Measurements from ENCODE around the gene CD209. TPM values are rescaled to one million over a fixed set of nuclear protein-coding genes. Genes with fewer than 3 reads are reported as not detected.
"Not testable (repeated sequence)": the region's sequence is repeated elsewhere in the genome, so short reads cannot be mapped to it uniquely, and the experiment has no call there.

The CD209 gene
- total RNA-seq, 2 donors from 2014 or later: 6.8 to 14.2 TPM

GRCh38 chr19:7769171-7769570, 21.8 kb upstream of the CD209 start:
- H3K9me3 ChIP-seq: no peaks in the 10 kb centered on the region
- H3K27ac ChIP-seq: no peak overlapping the region
- ATAC-seq (ENCODE audit: insufficient number of reproducible peaks, low FRiP score, low read depth) (no peak), DNase-seq (ENCODE audit: low spot score) (no peak)
- TF ChIP-seq CTCF (IDR thresholded peaks at IDR 0.05): no peak
- H3K27me3 ChIP-seq (replicated peaks; ENCODE audit: insufficient read depth): no peaks in the 10 kb centered on the region
- H3K36me3 ChIP-seq: no peaks in the 10 kb centered on the region
- no peak overlapping the region for H3K4me3 ChIP-seq
- no peaks in the 10 kb centered on the region for H3K4me1 ChIP-seq (ENCODE audit: control insufficient read depth in 1 of 2, low read depth in 2 of 2)

GRCh38 chr19:7767487-7767886, 20.2 kb upstream of the CD209 start:
- Histone ChIP-seq H3K27ac (no peak overlapping the region), H3K36me3 (no peaks in the 10 kb centered on the region), H3K4me3 (no peak overlapping the region), H3K4me1 (ENCODE audit: control insufficient read depth in 1 of 2, low read depth in 2 of 2) (no peaks in the 10 kb centered on the region), H3K27me3 (replicated peaks; ENCODE audit: insufficient read depth) (no peaks in the 10 kb centered on the region), H3K9me3 (no peaks in the 10 kb centered on the region)
- ATAC-seq (ENCODE audit: insufficient number of reproducible peaks, low FRiP score, low read depth) (no peak), DNase-seq (ENCODE audit: low spot score) (no peak)
- TF ChIP-seq CTCF (IDR thresholded peaks at IDR 0.05): no peak

- TF ChIP-seq CTCF (IDR thresholded peaks at IDR 0.05): no peak
Observed at GRCh38 chr19:7766535-7766934, 19.2 kb upstream of the CD209 start.

GRCh38 chr19:7765043-7765442, 17.7 kb upstream of the CD209 start:
- H3K4me1 ChIP-seq (ENCODE audit: control insufficient read depth in 1 of 2, low read depth in 2 of 2); DNase-seq (ENCODE audit: low spot score); ATAC-seq (ENCODE audit: insufficient number of reproducible peaks, low FRiP score, low read depth); H3K27ac ChIP-seq; H3K4me3 ChIP-seq; H3K9me3 ChIP-seq; H3K27me3 ChIP-seq (replicated peaks; ENCODE audit: insufficient read depth); H3K36me3 ChIP-seq: not testable (repeated sequence)

More at GRCh38 chr19:7766535-7766934, 19.2 kb upstream of the CD209 start:
- Histone ChIP-seq H3K36me3 (no peaks in the 10 kb centered on the region), H3K27me3 (replicated peaks; ENCODE audit: insufficient read depth) (no peaks in the 10 kb centered on the region), H3K4me1 (ENCODE audit: control insufficient read depth in 1 of 2, low read depth in 2 of 2) (no peaks in the 10 kb centered on the region), H3K9me3 (no peaks in the 10 kb centered on the region), H3K4me3 (no peak overlapping the region), H3K27ac (no peak overlapping the region)
- ATAC-seq (ENCODE audit: insufficient number of reproducible peaks, low FRiP score, low read depth) (no peak), DNase-seq (ENCODE audit: low spot score) (no peak)

GRCh38 chr19:7764157-7764556, 16.8 kb upstream of the CD209 start:
- not testable (repeated sequence) for H3K36me3 ChIP-seq; H3K4me1 ChIP-seq (ENCODE audit: control insufficient read depth in 1 of 2, low read depth in 2 of 2); DNase-seq (ENCODE audit: low spot score); H3K9me3 ChIP-seq; H3K27me3 ChIP-seq (replicated peaks; ENCODE audit: insufficient read depth); H3K27ac ChIP-seq; H3K4me3 ChIP-seq; ATAC-seq (ENCODE audit: insufficient number of reproducible peaks, low FRiP score, low read depth)

GRCh38 chr19:7763696-7764095, 16.4 kb upstream of the CD209 start:
- Histone ChIP-seq H3K27ac (no peak overlapping the region), H3K27me3 (replicated peaks; ENCODE audit: insufficient read depth) (no peaks in the 10 kb centered on the region), H3K4me1 (ENCODE audit: control insufficient read depth in 1 of 2, low read depth in 2 of 2) (no peaks in the 10 kb centered on the region), H3K9me3 (peaks cover 11% of the 10 kb centered on the region), H3K36me3 (no peaks in the 10 kb centered on the region), H3K4me3 (no peak overlapping the region)
- DNase-seq (ENCODE audit: low spot score): no peak
- TF ChIP-seq CTCF (IDR thresholded peaks at IDR 0.05): no peak
- ATAC-seq (ENCODE audit: insufficient number of reproducible peaks, low FRiP score, low read depth): no peak
